G401 (cell line): ENCODE measurements around the gene ZNF718. TPM values are rescaled to one million over a fixed set of nuclear protein-coding genes. Genes with fewer than 3 reads are reported as not detected.
"Not testable (repeated sequence)": the region's sequence is repeated elsewhere in the genome, so short reads cannot be mapped to it uniquely, and the experiment has no call there.

Experiments used
- DNase-seq: peaks from one replicate; pipeline ENCODE4 v3.0.0-alpha.2; 2015; ENCODE audit warnings: low spot score
- in situ Hi-C: cut with HindIII; loops from 2 replicates; pipeline ENCODE4 v1.10.0; 2016; ENCODE audit warnings: low sequenced_read_pairs, mixed read lengths
- total RNA-seq: library from RNA; depleted of rRNA; stranded (reverse); fragments of >200 nt; shearing (Covaris generic); gene quantifications from 2 replicates; pipeline ENCODE4 v1.2.3, GENCODE V29; 2014; rRNA removed

The ZNF718 gene
- total RNA-seq, 1 experiment from 2014 or later, result 9.8 TPM

- peak; percentile 35 for DNase-seq
- in situ Hi-C loops, result not testable (repeated sequence)
Observed at GRCh38 chr4:213189-213535, 88.9 kb downstream of the ZNF718 start.

Other genes with a start within 250 kb of the ZNF718 start
- gene ZNF595, start 71.2 kb upstream of the ZNF718 start, total RNA-seq, result 7.7 and 16.8 TPM in 2 replicates
- gene ZNF732, start 181.0 kb downstream of the ZNF718 start, total RNA-seq, result 0.55 and 6.4 TPM in 2 replicates
- gene ZNF141, start 213.3 kb downstream of the ZNF718 start, total RNA-seq, result 10.8 and 21.2 TPM in 2 replicates